ENCODE data around the gene THOC7. TPM values are rescaled to one million over a fixed set of nuclear protein-coding genes. Genes with fewer than 3 reads are reported as not detected.

The THOC7 gene
- total RNA-seq (10 to 100 TPM; 22.5 to 42.9 TPM), polyA plus RNA-seq (ENCODE audit: insufficient read depth, low read depth, low replicate concordance) (85.5 TPM)
- long read RNA-seq, donor 1, transcript THOC7-201 (8 exons, 990 nt), result major isoform, 22 of 60 reads
- long read RNA-seq, donor 1, partial matches to known transcripts, result 28 of 60 reads
- long read RNA-seq, donor 1, other reads (novel, unspliced or antisense), result 6 of 60 reads
- long read RNA-seq, donor 2, transcript THOC7-201 (8 exons, 990 nt), result major isoform, 18 of 45 reads
- long read RNA-seq, donor 2, partial matches to known transcripts, result 24 of 45 reads
- long read RNA-seq, donor 2, other reads (novel, unspliced or antisense), result 0 of 45 reads

GRCh38 chr3:63863150-63864007 is at the start of gene THOC7, which contains the start of gene ATXN7:
Gene THOC7, minus strand, starts transcription at chr3:63863805. Its CDS starts 15 bp downstream, at chr3:63863790.
Gene ATXN7, plus strand, starts transcription at chr3:63863867. Its CDS starts 48,732 bp downstream, at chr3:63912599.
- Histone ChIP-seq H3K4me3 (peak within 1 kb of the TSS; percentile 96 to 98), H3K27me3 (no peaks in the 10 kb centered on the region), H3K9me3 (no peaks in the 10 kb centered on the region), H3K36me3 (ENCODE audit: low read depth, missing control alignments) (no peaks in the 10 kb centered on the region), H3K4me1 (peaks cover 14% of the 10 kb centered on the region), H3K27ac (peak within 1 kb of the TSS; percentile 93 to 96)
- peak; percentile 65 for DNase-seq
- WGBS, 2 donors, result 1% methylated on average over 14 to 86 of the region's 98 CpGs
- TF ChIP-seq CTCF (IDR thresholded peaks at IDR 0.05) (no peak), POLR2A (IDR thresholded peaks at IDR 0.05) (no peak)
- intact Hi-C loops (cut with DNase I; ENCODE audit: low total_unique reads), result no loop called here

GRCh38 chr3:63912768-63913588 is 49.4 kb upstream of the THOC7 start:
- 3 to 9% methylated on average over 27 to 46 of the region's 46 CpGs for whole genome bisulfite sequencing, 2 donors
- H3K4me3 ChIP-seq, result peak overlapping the region; percentile 82 to 92
- H3K27me3 ChIP-seq, result no peaks in the 10 kb centered on the region
- no peaks in the 10 kb centered on the region for H3K36me3 ChIP-seq (ENCODE audit: low read depth, missing control alignments)
- peak; percentile 68 for DNase-seq
- intact Hi-C loops (cut with DNase I; ENCODE audit: low total_unique reads), result no loop called here
- peaks cover 16% of the 10 kb centered on the region for H3K4me1 ChIP-seq
- no peak for TF ChIP-seq POLR2A (IDR thresholded peaks at IDR 0.05)
- TF ChIP-seq CTCF (IDR thresholded peaks at IDR 0.05), result no peak
- H3K9me3 ChIP-seq, result no peaks in the 10 kb centered on the region
- H3K27ac ChIP-seq, result peak overlapping the region; percentile 78 to 98

GRCh38 chr3:63911873-63912767 is 48.5 kb upstream of the THOC7 start, which contains the start of gene SCAANT1:
Gene SCAANT1, minus strand, starts transcription at chr3:63912383.
- Histone ChIP-seq H3K4me1 (peaks cover 18% of the 10 kb centered on the region), H3K27ac (peak within 1 kb of the TSS; percentile 91 to 98), H3K9me3 (no peaks in the 10 kb centered on the region), H3K27me3 (no peaks in the 10 kb centered on the region), H3K4me3 (peak within 1 kb of the TSS; percentile 82 to 92), H3K36me3 (ENCODE audit: low read depth, missing control alignments) (no peaks in the 10 kb centered on the region)
- peak; percentile 91 for DNase-seq
- intact Hi-C loops (cut with DNase I; ENCODE audit: low total_unique reads), result no loop called here
- TF ChIP-seq CTCF (IDR thresholded peaks at IDR 0.05), result peak; percentile 5 to 44 (median 19)
- TF ChIP-seq POLR2A (IDR thresholded peaks at IDR 0.05), result no peak
- 1% methylated on average over 16 to 82 of the region's 115 CpGs for WGBS, 2 donors

- H3K36me3 ChIP-seq (ENCODE audit: low read depth, missing control alignments), result no peaks in the 10 kb centered on the region
- H3K4me1 ChIP-seq, result peaks cover 18% of the 10 kb centered on the region
- no peaks in the 10 kb centered on the region for H3K27me3 ChIP-seq
- H3K27ac ChIP-seq, result peak overlapping the region; percentile 91 to 98
- peak overlapping the region; percentile 82 to 92 for H3K4me3 ChIP-seq
- 0% methylated on average over 10 to 18 of the region's 18 CpGs for WGBS, 2 donors
- TF ChIP-seq CTCF (IDR thresholded peaks at IDR 0.05) (no peak), POLR2A (IDR thresholded peaks at IDR 0.05) (no peak)
- H3K9me3 ChIP-seq, result no peaks in the 10 kb centered on the region
- DNase-seq, result no peak
- intact Hi-C loops (cut with DNase I; ENCODE audit: low total_unique reads), result no loop called here
These were observed 47.9 kb upstream of the THOC7 start for GRCh38 chr3:63911509-63911872.
